ENCODE measurements around the gene IQGAP1.

DNA sequence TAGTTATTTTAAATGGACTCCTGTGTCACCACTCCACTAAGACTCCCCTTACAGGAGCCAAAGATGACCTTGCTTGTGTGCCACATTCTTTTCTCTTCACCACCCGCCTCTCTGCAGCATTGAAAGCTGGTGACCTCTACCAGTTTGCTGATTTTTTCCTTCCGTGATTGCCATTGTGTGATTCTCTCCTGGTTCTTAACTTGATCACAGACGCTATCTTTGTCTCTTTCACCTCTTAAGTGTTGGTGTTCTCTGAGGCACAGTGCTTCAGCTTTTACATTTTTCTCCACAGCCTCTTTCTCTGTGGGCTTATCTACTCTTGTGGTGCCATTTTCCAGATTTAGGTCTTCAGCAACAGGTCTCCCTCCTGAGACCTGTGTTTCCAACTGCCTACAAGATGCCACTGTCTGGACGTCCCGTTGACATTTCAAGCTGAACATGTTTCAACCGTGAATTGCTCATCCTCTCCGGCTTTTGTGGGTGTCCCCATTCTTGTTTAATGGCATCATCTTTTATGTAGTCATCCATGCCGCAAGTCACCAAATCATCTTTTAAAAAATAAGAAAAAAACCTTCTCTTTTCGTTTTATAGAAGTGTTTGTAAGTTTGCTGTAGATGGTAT lies 26.5 kb downstream of the IQGAP1 start:
- TF ChIP-seq, protein P1, sequence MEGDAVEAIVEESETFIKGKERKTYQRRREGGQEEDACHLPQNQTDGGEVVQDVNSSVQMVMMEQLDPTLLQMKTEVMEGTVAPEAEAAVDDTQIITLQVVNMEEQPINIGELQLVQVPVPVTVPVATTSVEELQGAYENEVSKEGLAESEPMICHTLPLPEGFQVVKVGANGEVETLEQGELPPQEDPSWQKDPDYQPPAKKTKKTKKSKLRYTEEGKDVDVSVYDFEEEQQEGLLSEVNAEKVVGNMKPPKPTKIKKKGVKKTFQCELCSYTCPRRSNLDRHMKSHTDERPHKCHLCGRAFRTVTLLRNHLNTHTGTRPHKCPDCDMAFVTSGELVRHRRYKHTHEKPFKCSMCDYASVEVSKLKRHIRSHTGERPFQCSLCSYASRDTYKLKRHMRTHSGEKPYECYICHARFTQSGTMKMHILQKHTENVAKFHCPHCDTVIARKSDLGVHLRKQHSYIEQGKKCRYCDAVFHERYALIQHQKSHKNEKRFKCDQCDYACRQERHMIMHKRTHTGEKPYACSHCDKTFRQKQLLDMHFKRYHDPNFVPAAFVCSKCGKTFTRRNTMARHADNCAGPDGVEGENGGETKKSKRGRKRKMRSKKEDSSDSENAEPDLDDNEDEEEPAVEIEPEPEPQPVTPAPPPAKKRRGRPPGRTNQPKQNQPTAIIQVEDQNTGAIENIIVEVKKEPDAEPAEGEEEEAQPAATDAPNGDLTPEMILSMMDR (IDR thresholded peaks at IDR 0.05; ENCODE audit: low read length) = no peak
- no peak for TF ChIP-seq EZH2 (IDR thresholded peaks at IDR 0.05; ENCODE audit: borderline replicate concordance, low read length)

Data from OCI-LY1 (cell line).